ENCODE results near the gene EBF3.

Gene EBF3

GRCh38 chr10:129942936-129943715 is 20.9 kb downstream of the EBF3 start:
- DNase-seq (ENCODE audit: low spot score), result no peak

DNA sequence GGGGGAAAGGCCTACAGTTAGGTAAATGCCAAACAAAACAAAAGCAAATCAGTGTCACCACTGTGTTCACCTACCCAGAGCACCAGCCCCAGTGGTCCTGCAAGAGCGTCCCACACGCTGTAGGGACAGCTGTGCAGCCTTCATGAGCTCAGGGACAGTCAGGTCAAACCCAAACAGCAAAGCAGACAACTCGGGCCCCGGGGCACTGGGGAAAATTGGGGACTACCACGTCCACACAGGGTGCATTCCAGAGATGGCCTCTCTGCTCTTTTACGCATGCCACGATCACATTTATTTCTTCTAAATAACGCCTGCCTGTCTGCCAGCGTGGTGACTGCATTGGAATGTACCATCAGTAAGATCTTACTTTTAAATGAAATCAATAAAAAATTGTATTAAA is 21.7 kb downstream of the EBF3 start:
- DNase-seq (ENCODE audit: low spot score), result no peak

DNA sequence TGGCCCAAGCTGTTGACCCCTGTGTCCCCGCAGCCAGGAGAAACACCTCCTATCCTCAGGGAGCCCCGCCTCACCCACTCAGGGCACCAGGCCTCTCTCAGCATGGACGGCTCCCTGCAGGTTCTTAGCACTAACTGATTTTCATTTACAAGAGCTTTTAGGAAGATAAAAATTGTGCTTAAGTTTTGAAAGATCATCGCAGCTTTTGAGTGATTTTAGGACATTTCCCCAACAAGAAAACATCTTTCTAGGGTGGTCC is 22.1 kb downstream of the EBF3 start:
- DNase-seq (ENCODE audit: low spot score), result no peak

- DNase-seq (ENCODE audit: low spot score), result no peak
Observed at GRCh38 chr10:129941199-129942018, 22.7 kb downstream of the EBF3 start.

GRCh38 chr10:129940617-129941198 is 23.4 kb downstream of the EBF3 start:
- DNase-seq (ENCODE audit: low spot score), result no peak

DNA sequence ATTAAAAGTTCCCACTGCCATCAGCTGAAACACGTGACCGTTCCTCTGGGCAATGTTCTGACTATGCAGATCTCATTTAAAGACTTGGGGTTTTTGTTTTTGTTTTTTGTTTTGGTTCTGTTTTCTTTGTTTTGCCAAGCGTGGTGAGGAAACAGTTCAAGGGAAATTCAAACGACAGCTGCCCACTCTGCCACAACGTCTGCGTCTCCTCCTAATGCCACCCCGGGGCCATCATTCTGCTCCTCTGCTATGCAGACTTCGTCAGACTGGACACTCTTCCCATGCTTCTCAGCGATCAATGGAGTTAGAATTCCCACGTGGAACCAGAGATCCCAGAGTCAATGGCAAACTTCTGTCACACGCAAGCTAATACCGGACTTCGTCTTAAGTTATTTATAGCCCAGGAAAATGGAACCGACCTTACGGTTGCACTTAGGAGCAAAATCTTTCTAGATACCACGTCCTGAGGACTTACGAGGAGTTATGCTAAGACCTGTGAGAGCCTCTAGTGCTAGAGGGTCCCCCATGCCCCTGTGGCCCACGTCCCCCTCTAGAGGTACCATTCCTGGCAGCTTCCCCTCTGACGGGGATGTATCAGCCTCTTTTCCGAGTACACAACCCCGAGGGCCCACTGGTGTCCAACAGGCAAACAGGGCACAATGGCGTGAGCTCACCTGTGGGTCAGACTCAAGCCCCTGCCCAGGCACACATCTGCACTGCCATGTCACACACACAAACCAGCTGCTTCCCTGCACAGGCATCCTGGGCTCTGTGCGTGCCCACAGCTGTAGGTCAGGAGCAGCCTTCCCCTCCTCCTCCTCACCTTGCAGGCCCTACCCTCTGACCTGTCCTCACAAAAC is 24.4 kb downstream of the EBF3 start:
- DNase-seq (ENCODE audit: low spot score), result no peak

DNA sequence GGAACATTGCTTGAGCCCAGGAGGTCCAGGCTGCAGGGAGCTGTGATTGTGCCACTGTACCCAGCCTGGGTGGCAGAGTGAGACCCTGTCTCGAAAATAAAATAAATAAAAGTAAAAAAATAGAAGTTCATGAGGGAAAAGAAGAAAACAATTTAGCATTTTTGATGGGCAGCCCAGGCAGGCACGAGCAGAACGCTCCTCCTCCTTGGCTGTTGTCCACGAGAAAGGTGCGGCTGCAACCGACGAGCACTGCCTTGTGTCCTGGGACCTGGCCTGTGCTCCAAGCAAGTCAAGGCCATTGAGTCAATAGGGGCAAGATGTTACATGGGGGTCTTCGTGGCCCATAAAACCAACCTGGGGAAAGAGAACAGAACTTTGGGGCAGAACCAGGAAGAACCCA is 25.6 kb downstream of the EBF3 start:
- DNase-seq (ENCODE audit: low spot score), result no peak

GRCh38 chr10:129937351-129937751 is 26.7 kb downstream of the EBF3 start:
- DNase-seq (ENCODE audit: low spot score), result no peak

DNA sequence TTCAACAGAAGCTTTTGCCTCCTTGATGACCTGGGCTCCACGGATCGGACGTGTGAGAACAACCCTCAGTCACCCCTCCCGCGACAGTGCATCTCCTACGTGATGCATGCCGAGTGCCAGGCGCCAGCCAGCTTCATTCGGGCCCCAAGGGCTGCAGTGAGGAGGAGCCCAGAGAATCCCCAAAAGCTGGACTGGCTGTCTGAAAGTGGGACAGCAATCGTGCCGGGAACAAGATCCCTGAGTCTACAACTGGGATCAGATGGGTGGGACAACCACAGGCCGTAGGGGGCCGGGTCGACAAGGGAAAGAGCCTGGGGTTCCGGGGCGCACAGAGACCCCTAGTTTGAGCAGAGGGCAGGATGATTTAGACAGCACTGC is 27.2 kb downstream of the EBF3 start:
- no peak for DNase-seq (ENCODE audit: low spot score)

DNA sequence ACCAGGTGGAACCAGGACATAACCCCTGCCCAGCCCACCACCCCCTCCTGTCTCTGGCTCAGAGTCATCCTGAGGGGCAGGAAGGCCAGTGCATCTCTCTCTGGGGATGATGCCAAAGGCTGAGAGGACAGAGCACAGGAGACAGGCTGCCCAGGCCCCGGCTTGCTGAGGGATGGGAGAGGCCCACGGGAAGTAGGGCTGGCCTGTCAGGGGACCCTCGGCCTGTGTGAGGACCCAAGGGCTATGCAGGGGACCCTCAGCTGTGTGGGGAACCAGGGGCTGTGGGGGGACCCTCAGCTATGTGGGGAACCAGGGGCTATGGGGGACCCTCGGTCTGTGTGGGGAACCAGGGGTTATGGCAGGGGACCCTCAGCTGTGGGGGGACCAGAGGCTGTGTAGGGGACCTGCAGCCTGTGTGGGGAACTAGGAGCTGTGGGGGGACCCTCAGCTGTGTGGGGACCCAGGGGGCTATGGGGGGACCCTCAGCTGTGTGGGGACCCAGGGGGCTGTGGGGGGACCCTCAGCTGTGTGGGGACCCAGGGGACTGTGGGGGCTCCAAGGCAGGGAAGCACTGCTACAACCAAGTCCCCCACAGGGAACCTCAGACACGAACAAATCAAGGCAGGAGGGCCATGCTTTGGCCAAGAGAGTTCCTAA is 27.7 kb downstream of the EBF3 start:
- DNase-seq (ENCODE audit: low spot score), result no peak

GRCh38 chr10:129935867-129936152 is 28.3 kb downstream of the EBF3 start:
- DNase-seq (ENCODE audit: low spot score), result no peak

GRCh38 chr10:129935102-129935866 is 28.8 kb downstream of the EBF3 start:
- DNase-seq (ENCODE audit: low spot score), result no peak

GRCh38 chr10:129934196-129934925 is 29.7 kb downstream of the EBF3 start:
- no peak for DNase-seq (ENCODE audit: low spot score)

DNA sequence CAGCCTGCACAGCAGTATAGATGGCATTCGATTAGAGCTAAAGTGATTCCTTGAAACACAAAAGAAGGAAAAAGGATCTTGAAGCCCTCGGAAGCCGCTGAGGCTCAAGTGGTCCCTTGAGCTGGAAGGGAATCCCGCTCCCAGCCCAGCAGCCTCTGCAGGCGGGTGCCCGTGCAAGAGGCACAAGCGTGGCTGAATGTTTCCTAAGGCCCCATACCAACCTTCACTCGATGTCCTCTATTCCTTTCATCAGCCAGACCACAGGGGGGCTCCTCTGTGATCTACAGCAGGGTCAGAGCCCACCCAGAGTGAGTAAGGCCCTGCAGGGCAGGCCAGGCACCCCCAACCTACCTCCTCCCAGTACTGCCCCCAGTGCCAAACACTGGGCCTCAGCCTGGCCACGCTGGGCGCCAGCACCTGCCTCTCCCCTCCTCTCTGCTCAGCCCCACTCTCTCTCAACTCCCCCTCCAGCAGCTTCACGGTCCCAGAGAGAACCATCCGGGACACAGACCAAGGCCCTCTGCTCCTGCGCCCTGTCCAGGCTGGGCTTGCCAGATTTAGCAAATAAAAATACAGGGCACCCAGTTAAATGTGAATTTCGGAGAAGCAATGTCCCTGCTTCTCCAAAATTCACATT is 30.5 kb downstream of the EBF3 start:
- DNase-seq (ENCODE audit: low spot score), result no peak

GRCh38 chr10:129932751-129933433 is 31.2 kb downstream of the EBF3 start:
- no peak for DNase-seq (ENCODE audit: low spot score)

- no peak for DNase-seq (ENCODE audit: low spot score)
Observed at GRCh38 chr10:129932182-129932581, 31.9 kb downstream of the EBF3 start.

- no peak for DNase-seq (ENCODE audit: low spot score)
Observed at GRCh38 chr10:129929343-129930292, 34.5 kb downstream of the EBF3 start.

DNA sequence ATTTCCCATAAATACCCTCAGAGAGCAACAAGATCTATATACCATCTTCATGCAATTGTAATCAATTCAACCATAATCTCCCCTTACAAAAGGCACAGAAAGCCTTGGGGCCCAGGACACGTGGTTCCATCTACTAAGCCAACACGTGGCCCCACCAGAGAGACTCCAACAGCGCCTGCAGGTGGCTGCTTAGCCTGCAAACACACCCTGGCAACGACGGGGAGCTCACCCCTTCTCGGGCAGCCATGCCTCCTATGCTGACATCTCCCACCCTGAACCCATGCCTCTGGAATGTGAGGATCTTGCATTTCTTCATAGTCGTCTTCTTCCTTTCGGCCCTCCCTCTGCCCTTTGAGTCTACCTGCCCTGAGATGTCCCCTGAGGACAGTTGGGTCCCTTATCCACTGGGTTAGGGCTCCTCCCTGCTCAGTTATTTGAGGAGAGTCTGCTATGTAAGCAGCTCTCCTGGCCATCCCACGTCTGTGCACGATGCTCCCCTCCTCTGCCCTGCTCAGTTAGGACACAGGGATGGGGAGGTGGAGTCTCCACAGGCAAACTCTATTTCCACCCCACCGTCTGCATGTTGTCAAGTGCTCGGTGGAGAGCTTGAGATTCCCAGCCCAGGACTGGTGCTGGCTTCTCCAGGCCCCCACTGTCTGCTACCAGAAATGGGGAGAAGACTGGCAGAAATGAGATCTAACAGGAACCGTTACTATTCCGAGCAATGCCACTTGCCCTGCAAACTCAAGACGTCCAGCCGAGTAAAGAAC is 36.5 kb downstream of the EBF3 start:
- DNase-seq (ENCODE audit: low spot score), result no peak
